AG09309 (cell line): ENCODE measurements around the gene GRID2.

Experiments
- DNase-seq: peaks from one replicate; pipeline ENCODE4 v3.0.0-alpha.2; 2010; ENCODE audit warnings: low read depth
- H3K4me3 ChIP-seq: 2 replicates; pipeline ENCODE4 v1.5.1; 2011; ENCODE audit warnings: mild to moderate bottlenecking, low read depth, low read length, moderate library complexity; ENCODE audit not compliant: control insufficient read depth
- TF ChIP-seq, protein P1 (sequence below): IDR thresholded peaks from 2 replicates; pipeline ENCODE4 v1.5.1; 2011; ENCODE audit warnings: mild to moderate bottlenecking, low read depth, low read length, inconsistent platforms; ENCODE audit not compliant: insufficient read depth, control insufficient read depth; ENCODE audit errors: missing control alignments

The GRID2 gene

DNA sequence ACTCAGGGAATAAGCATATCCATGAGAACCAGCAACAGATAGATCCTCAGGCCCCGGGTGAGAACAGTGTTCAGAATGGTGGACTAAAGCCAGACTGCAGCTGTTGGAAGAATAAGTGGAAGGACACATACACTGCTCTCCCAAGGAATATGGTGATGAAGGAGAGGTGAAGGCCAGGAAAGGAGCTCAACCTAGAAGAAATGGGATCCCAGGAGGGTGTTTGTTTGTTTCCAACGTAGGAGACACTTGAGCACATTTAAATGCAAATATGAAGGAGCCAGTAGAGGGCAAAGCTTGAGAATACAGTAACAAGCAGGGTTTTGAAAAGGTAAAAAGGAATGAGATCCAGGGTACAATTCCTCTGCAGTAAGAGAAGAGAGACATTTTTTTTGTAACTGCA, 1482.4 kb downstream of the GRID2 start:
- H3K4me3 ChIP-seq, result no peak overlapping the region
- no peak for DNase-seq
- TF ChIP-seq, protein P1, sequence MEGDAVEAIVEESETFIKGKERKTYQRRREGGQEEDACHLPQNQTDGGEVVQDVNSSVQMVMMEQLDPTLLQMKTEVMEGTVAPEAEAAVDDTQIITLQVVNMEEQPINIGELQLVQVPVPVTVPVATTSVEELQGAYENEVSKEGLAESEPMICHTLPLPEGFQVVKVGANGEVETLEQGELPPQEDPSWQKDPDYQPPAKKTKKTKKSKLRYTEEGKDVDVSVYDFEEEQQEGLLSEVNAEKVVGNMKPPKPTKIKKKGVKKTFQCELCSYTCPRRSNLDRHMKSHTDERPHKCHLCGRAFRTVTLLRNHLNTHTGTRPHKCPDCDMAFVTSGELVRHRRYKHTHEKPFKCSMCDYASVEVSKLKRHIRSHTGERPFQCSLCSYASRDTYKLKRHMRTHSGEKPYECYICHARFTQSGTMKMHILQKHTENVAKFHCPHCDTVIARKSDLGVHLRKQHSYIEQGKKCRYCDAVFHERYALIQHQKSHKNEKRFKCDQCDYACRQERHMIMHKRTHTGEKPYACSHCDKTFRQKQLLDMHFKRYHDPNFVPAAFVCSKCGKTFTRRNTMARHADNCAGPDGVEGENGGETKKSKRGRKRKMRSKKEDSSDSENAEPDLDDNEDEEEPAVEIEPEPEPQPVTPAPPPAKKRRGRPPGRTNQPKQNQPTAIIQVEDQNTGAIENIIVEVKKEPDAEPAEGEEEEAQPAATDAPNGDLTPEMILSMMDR, result no peak

- DNase-seq, result no peak
- TF ChIP-seq, protein P1, result peak; percentile 41
- H3K4me3 ChIP-seq, result no peak overlapping the region
These were observed 1484.9 kb downstream of the GRID2 start for GRCh38 chr4:93788712-93789111.

DNA sequence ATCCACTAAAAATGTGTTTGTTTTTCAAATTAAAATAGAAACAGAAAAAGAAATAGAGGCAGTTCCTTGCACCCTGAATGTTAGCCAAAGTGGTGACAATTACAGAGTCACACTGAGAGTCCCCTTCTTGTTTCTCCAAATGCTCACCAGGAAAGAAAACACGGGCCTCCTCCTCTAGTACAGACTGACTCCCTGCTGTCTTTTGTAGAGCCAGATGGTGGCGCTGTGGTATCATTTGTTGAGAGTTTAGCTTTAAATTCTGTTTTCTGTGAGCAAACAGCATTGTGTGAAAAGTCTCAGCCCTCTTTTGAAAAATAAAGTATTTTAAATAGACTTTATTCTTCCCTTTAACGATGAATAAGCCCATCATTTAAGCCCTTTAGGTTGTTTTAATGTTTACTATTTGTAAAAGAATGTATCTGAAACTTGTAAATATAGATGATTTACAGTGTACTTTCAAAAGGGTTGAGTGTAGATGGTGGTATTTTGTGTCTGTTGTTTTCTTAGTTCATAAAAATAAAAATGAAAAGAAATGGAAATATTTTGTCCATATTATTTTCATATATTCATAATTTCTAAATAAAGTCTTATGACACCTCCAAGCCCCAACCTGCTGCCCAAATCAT, 1487.9 kb downstream of the GRID2 start:
- DNase-seq, result peak; percentile 8
- H3K4me3 ChIP-seq, result no peak overlapping the region
- TF ChIP-seq, protein P1, result peak; percentile 74

GRCh38 chr4:93802045-93802444, 1498.3 kb downstream of the GRID2 start:
- no peak for DNase-seq
- no peak overlapping the region for H3K4me3 ChIP-seq
- TF ChIP-seq, protein P1, result no peak

DNA sequence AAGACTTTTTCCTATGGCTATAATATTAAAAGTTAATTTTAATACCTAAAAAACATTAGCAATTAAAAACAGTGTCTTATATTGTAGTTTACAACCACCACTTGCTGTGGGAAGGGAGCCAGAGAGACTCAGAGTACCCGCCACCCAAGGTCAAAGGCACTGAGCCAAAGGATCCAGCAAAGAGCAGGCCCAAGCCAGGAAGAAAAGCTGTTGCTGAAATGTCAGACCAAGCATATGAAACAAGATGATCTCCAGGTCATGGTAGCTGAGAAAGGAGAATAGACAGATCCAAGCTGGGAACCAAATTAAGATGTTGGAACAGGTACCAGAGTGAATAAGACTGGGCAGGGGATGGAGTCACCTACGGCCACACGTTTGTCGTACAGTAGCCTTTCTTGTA, 1506.0 kb downstream of the GRID2 start:
- H3K4me3 ChIP-seq, result no peak overlapping the region
- DNase-seq, result no peak
- TF ChIP-seq, protein P1, result no peak

GRCh38 chr4:93810340-93810992, 1506.7 kb downstream of the GRID2 start:
- H3K4me3 ChIP-seq, result no peak overlapping the region
- TF ChIP-seq, protein P1, result no peak
- no peak for DNase-seq
